ENCODE measurements around the gene AVL9.

AVL9 gene

DNA sequence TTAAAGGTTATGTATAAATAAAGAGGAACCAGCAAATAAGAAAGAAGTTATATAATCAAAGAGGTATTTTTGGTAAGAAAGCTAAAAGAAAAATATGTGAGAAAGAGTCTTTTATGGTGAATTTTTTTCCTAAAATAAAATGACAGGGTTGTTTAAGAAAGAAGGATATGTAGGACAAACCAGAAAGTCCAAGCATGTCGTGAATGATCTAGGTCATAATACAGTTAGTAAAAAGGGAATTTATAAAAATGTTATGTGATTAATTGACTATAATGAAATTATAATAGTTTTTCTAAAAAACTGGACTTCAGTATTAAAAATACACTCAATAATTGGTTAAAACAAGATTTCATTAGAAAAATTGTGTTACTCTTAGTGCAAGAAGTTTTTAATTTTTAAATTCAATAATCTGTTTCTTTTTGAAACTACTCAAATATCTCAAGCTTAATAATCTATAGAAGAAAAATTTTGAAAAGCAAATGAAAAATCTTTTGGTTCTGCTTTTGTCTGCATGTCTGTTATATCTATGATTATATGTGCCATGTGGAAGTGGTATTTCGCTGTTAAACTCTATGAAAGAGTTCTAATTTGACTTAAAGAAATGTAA is 23.3 kb downstream of the AVL9 start:
- H3K9ac ChIP-seq (ENCODE audit: low read length): no peak overlapping the region
- no peak for DNase-seq (ENCODE audit: low read depth)
- peaks cover 9% of the 10 kb centered on the region for H3K9me3 ChIP-seq (ENCODE audit: control insufficient read depth, low read length)
- H3K4me3 ChIP-seq (ENCODE audit: low read length): no peak overlapping the region
- no peaks in the 10 kb centered on the region for H3K4me1 ChIP-seq (ENCODE audit: control insufficient read depth, insufficient read depth, low read length)
- no peaks in the 10 kb centered on the region for H3K27me3 ChIP-seq (replicated peaks; ENCODE audit: control insufficient read depth, insufficient read depth, low read length)
- H3K36me3 ChIP-seq (ENCODE audit: control insufficient read depth, insufficient read depth, low read length, severe bottlenecking): no peaks in the 10 kb centered on the region

DNA sequence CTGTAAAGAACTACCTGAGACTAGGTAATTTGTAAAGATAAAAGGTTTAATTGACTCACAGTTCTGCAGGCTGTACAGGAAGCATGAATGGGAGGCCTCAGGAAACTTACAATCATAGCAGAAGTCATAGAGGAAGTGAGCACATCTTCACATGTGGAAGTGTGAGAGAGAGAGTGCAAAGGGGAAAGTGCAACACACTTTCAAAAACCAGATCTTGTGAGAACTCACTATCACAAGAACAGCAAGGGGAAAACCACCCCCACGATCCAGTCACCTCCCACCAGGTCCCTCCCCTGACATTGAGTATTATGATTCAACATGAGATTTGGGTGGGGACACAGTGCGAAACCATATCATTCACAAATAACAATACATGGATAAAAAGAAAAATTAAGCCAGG is 24.5 kb downstream of the AVL9 start:
- DNase-seq (ENCODE audit: low read depth): no peak
- H3K36me3 ChIP-seq (ENCODE audit: control insufficient read depth, insufficient read depth, low read length, severe bottlenecking): no peaks in the 10 kb centered on the region
- peaks cover 9% of the 10 kb centered on the region for H3K9me3 ChIP-seq (ENCODE audit: control insufficient read depth, low read length)
- no peaks in the 10 kb centered on the region for H3K4me1 ChIP-seq (ENCODE audit: control insufficient read depth, insufficient read depth, low read length)
- H3K9ac ChIP-seq (ENCODE audit: low read length): no peak overlapping the region
- no peaks in the 10 kb centered on the region for H3K27me3 ChIP-seq (replicated peaks; ENCODE audit: control insufficient read depth, insufficient read depth, low read length)
- no peak overlapping the region for H3K4me3 ChIP-seq (ENCODE audit: low read length)

DNA sequence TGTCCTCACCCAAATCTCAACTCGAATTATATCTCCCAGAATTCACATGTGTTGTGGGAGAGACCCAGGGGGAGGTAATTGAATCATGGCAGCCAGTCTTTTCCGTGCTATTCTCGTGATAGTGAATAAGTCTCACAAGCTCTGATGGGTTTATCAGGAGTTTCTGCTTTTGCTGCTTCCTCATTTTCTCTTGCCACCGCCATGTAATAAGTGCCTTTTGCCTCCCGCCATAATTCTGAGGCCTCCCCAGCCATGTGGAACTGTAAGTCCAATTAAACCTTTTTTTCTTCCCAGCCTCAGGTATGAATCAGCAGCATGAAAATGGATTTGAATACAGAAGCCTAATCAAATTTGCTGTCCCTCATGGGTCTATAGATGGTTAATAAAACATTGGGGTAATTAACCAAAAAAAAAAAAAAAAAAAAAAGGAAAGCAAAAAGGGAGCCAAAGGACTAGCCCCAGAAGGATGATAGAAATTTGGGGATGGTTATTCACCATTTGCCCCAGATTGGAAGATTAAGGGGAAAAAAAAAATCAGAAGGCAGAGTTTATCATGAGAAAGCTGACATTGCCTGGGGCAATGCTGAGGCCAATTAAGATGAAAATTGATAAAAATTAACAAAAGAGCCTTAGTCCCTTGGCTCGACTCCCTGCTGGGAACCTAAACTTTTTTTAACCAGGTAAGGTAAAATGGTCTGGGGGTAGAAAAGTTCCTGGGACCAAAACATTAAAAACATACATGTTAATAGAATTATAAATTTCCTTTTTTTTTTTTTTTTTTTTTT is 27.6 kb downstream of the AVL9 start:
- H3K9me3 ChIP-seq (ENCODE audit: control insufficient read depth, low read length): peaks cover 9% of the 10 kb centered on the region
- no peaks in the 10 kb centered on the region for H3K27me3 ChIP-seq (replicated peaks; ENCODE audit: control insufficient read depth, insufficient read depth, low read length)
- no peaks in the 10 kb centered on the region for H3K4me1 ChIP-seq (ENCODE audit: control insufficient read depth, insufficient read depth, low read length)
- no peak overlapping the region for H3K9ac ChIP-seq (ENCODE audit: low read length)
- no peak overlapping the region for H3K4me3 ChIP-seq (ENCODE audit: low read length)
- H3K36me3 ChIP-seq (ENCODE audit: control insufficient read depth, insufficient read depth, low read length, severe bottlenecking): no peaks in the 10 kb centered on the region
- no peak for DNase-seq (ENCODE audit: low read depth)

DNA sequence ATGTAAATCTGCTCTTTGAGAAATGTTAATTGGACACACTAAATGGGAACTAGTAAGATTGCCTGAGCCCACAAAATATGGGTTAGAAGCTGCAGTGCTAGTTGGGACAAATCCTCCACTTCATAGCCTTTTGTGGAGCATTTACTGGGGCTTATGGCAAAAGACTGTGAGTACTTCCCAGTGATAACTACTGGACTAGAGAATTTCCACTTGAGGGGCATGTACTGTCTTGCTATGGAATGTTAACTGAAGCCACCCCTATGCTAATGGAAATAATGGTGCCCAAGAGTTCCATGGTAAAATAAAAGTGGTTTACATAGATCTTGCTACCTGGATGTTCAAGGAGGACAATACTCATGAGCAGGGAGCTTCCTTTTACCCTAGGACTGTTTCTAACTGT is 29.3 kb downstream of the AVL9 start:
- Histone ChIP-seq H3K9ac (ENCODE audit: low read length) (no peak overlapping the region), H3K4me1 (ENCODE audit: control insufficient read depth, insufficient read depth, low read length) (no peaks in the 10 kb centered on the region), H3K9me3 (ENCODE audit: control insufficient read depth, low read length) (peaks cover 1% of the 10 kb centered on the region), H3K27me3 (replicated peaks; ENCODE audit: control insufficient read depth, insufficient read depth, low read length) (no peaks in the 10 kb centered on the region), H3K36me3 (ENCODE audit: control insufficient read depth, insufficient read depth, low read length, severe bottlenecking) (no peaks in the 10 kb centered on the region), H3K4me3 (ENCODE audit: low read length) (no peak overlapping the region)
- no peak for DNase-seq (ENCODE audit: low read depth)

DNA sequence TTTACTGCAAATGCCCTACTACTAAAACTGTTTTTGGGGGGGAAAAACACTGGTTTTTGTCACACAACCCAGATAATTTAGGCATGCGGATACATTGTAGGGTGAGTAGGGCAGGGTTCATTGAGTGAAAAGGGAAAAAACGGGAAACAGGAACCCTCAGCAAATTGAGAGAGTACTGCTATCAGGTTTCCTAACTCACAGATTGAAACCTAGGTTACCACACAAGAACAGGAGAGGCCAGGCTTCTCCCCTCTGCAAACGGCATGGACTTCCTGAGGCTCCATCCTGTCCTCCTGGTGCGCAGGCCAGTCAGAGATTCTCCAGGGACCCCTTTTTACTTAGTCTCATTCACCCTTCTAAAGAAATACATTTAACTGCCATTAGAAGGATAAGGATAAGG is 30.6 kb downstream of the AVL9 start:
- Histone ChIP-seq H3K36me3 (ENCODE audit: control insufficient read depth, insufficient read depth, low read length, severe bottlenecking) (no peaks in the 10 kb centered on the region), H3K4me3 (ENCODE audit: low read length) (no peak overlapping the region), H3K4me1 (ENCODE audit: control insufficient read depth, insufficient read depth, low read length) (no peaks in the 10 kb centered on the region), H3K9me3 (ENCODE audit: control insufficient read depth, low read length) (no peaks in the 10 kb centered on the region), H3K27me3 (replicated peaks; ENCODE audit: control insufficient read depth, insufficient read depth, low read length) (no peaks in the 10 kb centered on the region), H3K9ac (ENCODE audit: low read length) (no peak overlapping the region)
- DNase-seq (ENCODE audit: low read depth): no peak

DNA sequence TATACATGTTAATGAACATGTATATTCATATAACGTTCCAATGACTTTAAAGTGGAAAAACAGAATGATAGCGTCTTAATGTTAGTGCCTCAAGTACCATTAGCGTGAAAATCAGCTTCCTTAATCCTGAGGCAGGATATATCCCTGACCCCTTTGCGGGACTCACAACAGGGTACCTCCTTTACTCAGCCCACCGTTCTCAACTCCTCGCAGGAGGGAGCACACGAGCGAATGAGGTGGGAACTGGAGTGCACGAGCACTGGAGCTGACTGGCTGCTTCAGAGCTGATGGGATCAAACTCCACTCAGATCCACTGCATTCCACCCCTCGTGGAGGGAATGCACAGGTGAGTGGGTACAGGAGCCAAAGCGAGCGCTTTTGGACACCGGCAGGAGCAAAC is 36.1 kb downstream of the AVL9 start:
- Histone ChIP-seq H3K36me3 (ENCODE audit: control insufficient read depth, insufficient read depth, low read length, severe bottlenecking) (peaks cover 4% of the 10 kb centered on the region), H3K27me3 (replicated peaks; ENCODE audit: control insufficient read depth, insufficient read depth, low read length) (no peaks in the 10 kb centered on the region), H3K9me3 (ENCODE audit: control insufficient read depth, low read length) (no peaks in the 10 kb centered on the region), H3K4me1 (ENCODE audit: control insufficient read depth, insufficient read depth, low read length) (peaks cover 11% of the 10 kb centered on the region), H3K4me3 (ENCODE audit: low read length) (no peak overlapping the region), H3K9ac (ENCODE audit: low read length) (no peak overlapping the region)
- no peak for DNase-seq (ENCODE audit: low read depth)

DNA sequence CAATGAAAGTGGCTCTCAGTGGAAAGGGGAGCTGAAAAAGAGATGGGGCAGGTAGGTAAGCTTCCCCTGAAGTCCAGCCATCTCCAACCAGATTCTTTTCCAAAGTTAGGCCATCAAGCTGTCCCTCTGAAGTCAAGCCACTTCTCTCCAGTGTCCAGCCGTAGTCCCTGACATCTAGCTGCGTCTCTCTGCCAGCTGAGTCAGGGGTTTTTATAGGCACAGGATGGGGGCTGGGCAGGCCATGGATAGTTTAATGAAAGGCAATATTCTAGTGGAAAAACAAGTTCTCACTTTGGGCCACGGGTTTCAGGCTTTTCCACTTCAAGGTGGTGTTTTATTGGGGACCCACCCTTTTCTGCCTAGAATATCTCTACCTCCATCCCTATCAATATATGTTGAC is 36.8 kb downstream of the AVL9 start:
- Histone ChIP-seq H3K9ac (ENCODE audit: low read length) (no peak overlapping the region), H3K4me3 (ENCODE audit: low read length) (no peak overlapping the region), H3K9me3 (ENCODE audit: control insufficient read depth, low read length) (no peaks in the 10 kb centered on the region), H3K36me3 (ENCODE audit: control insufficient read depth, insufficient read depth, low read length, severe bottlenecking) (peaks cover 4% of the 10 kb centered on the region), H3K4me1 (ENCODE audit: control insufficient read depth, insufficient read depth, low read length) (peaks cover 18% of the 10 kb centered on the region), H3K27me3 (replicated peaks; ENCODE audit: control insufficient read depth, insufficient read depth, low read length) (no peaks in the 10 kb centered on the region)
- no peak for DNase-seq (ENCODE audit: low read depth)

DNA sequence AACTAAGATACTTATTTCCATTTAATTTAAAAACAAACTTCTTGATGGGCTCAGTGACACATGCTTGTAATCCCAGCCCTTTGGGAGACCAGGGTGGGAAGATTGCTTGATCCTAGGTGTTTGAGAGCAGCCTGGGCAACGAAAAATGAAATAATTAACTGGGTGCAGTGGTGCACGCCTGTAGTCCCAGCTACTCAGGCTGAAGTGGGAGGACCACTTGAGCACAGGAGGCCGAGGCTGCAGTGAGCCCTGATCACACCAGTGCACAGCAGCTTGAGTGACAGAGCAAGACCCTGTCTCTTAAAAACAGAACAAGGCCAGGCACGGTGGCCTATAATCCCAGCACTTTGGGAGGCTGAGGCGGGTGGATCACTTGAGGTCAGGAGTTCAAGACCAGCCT is 37.4 kb downstream of the AVL9 start:
- no peak for DNase-seq (ENCODE audit: low read depth)

DNA sequence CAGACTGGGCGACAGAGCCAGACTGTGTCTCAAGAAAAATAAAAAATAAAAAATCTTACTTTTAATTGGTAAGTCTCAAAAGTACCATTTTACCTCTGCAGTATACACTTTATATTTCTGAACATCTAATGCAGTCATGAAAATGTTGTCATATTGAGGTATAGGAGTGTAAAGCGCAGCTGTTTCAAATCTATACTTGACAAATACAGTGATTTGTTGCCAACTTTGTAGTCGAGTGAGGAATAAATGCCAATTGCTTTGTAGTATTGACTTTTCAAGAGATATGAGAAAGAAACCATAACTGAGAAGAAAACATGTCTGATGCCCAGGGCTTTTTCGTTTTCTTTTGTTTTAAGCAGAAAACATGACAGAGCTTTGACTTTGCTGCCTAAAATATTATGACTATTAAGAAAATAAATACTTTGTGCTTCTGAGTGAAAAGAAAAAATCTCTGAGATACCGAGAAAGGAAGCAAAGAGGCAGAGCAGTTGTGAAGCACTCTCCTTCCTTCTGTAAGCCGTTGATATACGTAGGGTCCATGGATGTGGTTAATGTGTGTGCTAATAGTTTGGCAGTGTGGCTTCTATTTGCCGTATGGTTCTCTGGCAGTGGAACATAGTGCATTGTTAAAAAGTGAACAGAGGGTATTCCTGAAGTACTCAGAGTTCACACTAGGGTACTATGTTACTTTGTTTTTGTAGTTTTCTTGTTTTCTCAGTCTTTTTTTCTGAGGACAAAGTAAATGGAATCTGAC is 38.2 kb downstream of the AVL9 start:
- peaks cover 19% of the 10 kb centered on the region for H3K4me1 ChIP-seq (ENCODE audit: control insufficient read depth, insufficient read depth, low read length)
- DNase-seq (ENCODE audit: low read depth): no peak
- H3K27me3 ChIP-seq (replicated peaks; ENCODE audit: control insufficient read depth, insufficient read depth, low read length): no peaks in the 10 kb centered on the region
- H3K36me3 ChIP-seq (ENCODE audit: control insufficient read depth, insufficient read depth, low read length, severe bottlenecking): peaks cover 4% of the 10 kb centered on the region
- no peak overlapping the region for H3K4me3 ChIP-seq (ENCODE audit: low read length)
- H3K9me3 ChIP-seq (ENCODE audit: control insufficient read depth, low read length): no peaks in the 10 kb centered on the region
- no peak overlapping the region for H3K9ac ChIP-seq (ENCODE audit: low read length)

More for the DNA sequence above, 37.4 kb downstream of the AVL9 start:
- no peaks in the 10 kb centered on the region for H3K27me3 ChIP-seq (replicated peaks; ENCODE audit: control insufficient read depth, insufficient read depth, low read length)
- peaks cover 4% of the 10 kb centered on the region for H3K36me3 ChIP-seq (ENCODE audit: control insufficient read depth, insufficient read depth, low read length, severe bottlenecking)
- H3K4me3 ChIP-seq (ENCODE audit: low read length): no peak overlapping the region
- H3K4me1 ChIP-seq (ENCODE audit: control insufficient read depth, insufficient read depth, low read length): peaks cover 19% of the 10 kb centered on the region
- no peak overlapping the region for H3K9ac ChIP-seq (ENCODE audit: low read length)
- no peaks in the 10 kb centered on the region for H3K9me3 ChIP-seq (ENCODE audit: control insufficient read depth, low read length)

DNA sequence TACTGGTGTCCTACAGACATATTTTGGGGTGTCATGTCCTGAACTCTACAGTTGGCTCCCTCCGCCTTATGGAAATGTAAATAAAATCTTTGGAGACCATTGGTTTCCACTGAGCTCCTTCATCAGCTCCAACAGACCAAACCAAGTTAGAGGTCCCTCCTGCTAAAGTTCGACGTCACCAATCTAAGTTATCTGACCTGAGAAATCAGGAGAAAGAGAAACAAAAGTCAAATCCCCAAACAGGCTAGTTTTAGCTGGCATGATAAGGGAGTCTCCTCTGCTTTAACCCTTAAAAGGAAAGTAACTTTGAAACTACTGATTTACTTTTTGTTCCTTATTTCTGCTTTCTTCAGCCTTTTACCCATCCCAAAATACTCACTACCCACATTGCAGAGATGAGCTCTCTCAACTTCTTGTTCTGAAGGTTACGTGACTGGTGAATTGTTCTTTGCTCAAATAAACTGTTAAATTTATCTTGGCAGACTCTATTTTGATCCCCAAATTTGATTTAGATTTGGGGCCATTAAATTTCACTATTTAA is 39.9 kb downstream of the AVL9 start:
- DNase-seq (ENCODE audit: low read depth): no peak
- no peaks in the 10 kb centered on the region for H3K9me3 ChIP-seq (ENCODE audit: control insufficient read depth, low read length)
- peaks cover 4% of the 10 kb centered on the region for H3K36me3 ChIP-seq (ENCODE audit: control insufficient read depth, insufficient read depth, low read length, severe bottlenecking)
- H3K9ac ChIP-seq (ENCODE audit: low read length): no peak overlapping the region
- H3K4me3 ChIP-seq (ENCODE audit: low read length): no peak overlapping the region
- no peaks in the 10 kb centered on the region for H3K27me3 ChIP-seq (replicated peaks; ENCODE audit: control insufficient read depth, insufficient read depth, low read length)
- H3K4me1 ChIP-seq (ENCODE audit: control insufficient read depth, insufficient read depth, low read length): peaks cover 19% of the 10 kb centered on the region

DNA sequence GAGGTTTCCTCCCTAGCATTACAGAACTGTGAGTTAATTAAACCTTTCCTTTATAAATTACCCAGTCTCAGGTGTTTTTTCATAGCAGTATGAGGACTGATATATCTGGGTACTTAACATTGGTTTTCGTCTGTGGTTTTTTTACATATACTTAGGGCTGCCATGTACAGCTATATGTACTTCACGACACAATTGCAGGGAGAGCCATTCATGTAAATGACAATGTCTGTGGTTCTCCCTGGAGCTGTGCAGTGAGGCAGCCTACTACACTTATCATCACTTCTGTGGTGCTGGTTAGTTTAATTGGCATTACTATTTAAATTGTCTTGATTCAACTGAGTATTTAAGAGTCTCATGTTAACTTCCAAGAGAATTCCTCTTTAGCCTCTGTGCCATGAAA is 40.7 kb downstream of the AVL9 start:
- no peak overlapping the region for H3K4me3 ChIP-seq (ENCODE audit: low read length)
- H3K9me3 ChIP-seq (ENCODE audit: control insufficient read depth, low read length): no peaks in the 10 kb centered on the region
- no peak for DNase-seq (ENCODE audit: low read depth)
- H3K27me3 ChIP-seq (replicated peaks; ENCODE audit: control insufficient read depth, insufficient read depth, low read length): no peaks in the 10 kb centered on the region
- peaks cover 19% of the 10 kb centered on the region for H3K4me1 ChIP-seq (ENCODE audit: control insufficient read depth, insufficient read depth, low read length)
- peaks cover 4% of the 10 kb centered on the region for H3K36me3 ChIP-seq (ENCODE audit: control insufficient read depth, insufficient read depth, low read length, severe bottlenecking)
- H3K9ac ChIP-seq (ENCODE audit: low read length): no peak overlapping the region

All from adipocyte (in vitro differentiated cells).